Suprapubic skin (tissue), 4 donors: ENCODE data around the gene NPSR1. TPM values are rescaled to one million over a fixed set of nuclear protein-coding genes. Genes with fewer than 3 reads are reported as not detected.

Source experiments
- DNase-seq, 2 donors: peaks; one replicate each; pipeline ENCODE4 v3.0.0-alpha.2; 2019; ENCODE audit warnings: low spot score in 2 of 2
- H3K27ac ChIP-seq: fragments of 200-600 bp; sonication (generic); one replicate; pipeline ENCODE4 v1.5.1; 2019
- H3K27me3 ChIP-seq: fragments of 200-600 bp; sonication (generic); one replicate; pipeline ENCODE4 v1.5.1; 2019
- H3K36me3 ChIP-seq: fragments of 200-600 bp; sonication (generic); one replicate; pipeline ENCODE4 v1.5.1; 2019
- H3K4me1 ChIP-seq: fragments of 200-600 bp; sonication (generic); one replicate; pipeline ENCODE4 v1.5.1; 2019
- H3K4me3 ChIP-seq: fragments of 200-600 bp; sonication (generic); one replicate; pipeline ENCODE4 v1.5.1; 2019; ENCODE audit warnings: mild to moderate bottlenecking
- H3K9me3 ChIP-seq: fragments of 200-600 bp; sonication (generic); one replicate; pipeline ENCODE4 v1.5.1; 2019
- EP300 ChIP-seq: sonication (generic); formaldehyde crosslinking; IDR thresholded peaks from one replicate; pipeline ENCODE4 v1.6.1; 2017; ENCODE audit warnings: antibody characterized with exemption
- POLR2A ChIP-seq, 2 donors: fragments of 450-650 bp; IDR thresholded peaks; one replicate each; pipeline ENCODE4 v1.6.1; 2017; ENCODE audit warnings: antibody characterized with exemption in 2 of 2, mild to moderate bottlenecking in 2 of 2, moderate library complexity in 2 of 2
- POLR2AphosphoS5 ChIP-seq, 3 donors: sonication (generic); formaldehyde crosslinking; IDR thresholded peaks; one replicate each; pipeline ENCODE4 v1.6.1; 2017; ENCODE audit warnings: antibody characterized with exemption in 3 of 3
- WGBS: methylation state at CpG from one replicate; pipeline ENCODE4 v1.1.5; 2018; 5-methylcytosine and 5-hydroxymethylcytosine counted together
- total RNA-seq, 4 donors: library from RNA; depleted of rRNA; stranded (reverse); fragments of >200 nt; gene quantifications; one replicate each; pipeline ENCODE4 v1.1.0, GENCODE V29; 2016
- TF ChIP-seq, protein P1 (sequence below), 2 donors: fragments of 200-600 bp in 1 of 2; fragments of 450-650 bp in 1 of 2; sonication (generic) in 1 of 2; IDR thresholded peaks; one replicate each; pipeline ENCODE4 v1.5.1; 2016 to 2019; ENCODE audit warnings: antibody characterized with exemption in 2 of 2, mild to moderate bottlenecking in 1 of 2, moderate library complexity in 1 of 2

Gene NPSR1
- total RNA-seq, 4 donors from 2014 or later: not detected

DNA sequence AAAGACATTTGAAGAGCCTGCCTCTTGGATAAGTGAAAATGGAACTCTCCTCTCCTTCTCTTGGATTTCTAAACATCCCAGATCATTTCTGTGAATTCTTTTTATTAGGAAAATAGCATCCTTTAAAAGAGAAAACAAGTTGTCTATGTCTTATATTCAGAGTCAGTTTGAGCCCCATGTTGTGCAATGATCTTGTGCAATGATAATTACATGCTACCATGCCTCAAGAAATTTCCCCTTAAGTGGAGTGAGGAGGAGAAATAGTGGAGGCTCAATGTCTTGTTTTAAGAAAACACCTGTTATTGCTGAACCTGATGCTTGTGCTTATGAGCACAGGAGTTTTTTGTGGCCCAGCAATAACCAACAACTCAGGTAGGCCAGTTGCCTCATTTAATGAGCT is 103.6 kb downstream of the NPSR1 start:
- H3K4me1 ChIP-seq: no peaks in the 10 kb centered on the region
- no peaks in the 10 kb centered on the region for H3K27me3 ChIP-seq
- no peak for DNase-seq
- H3K9me3 ChIP-seq: no peaks in the 10 kb centered on the region
- H3K27ac ChIP-seq: no peak overlapping the region
- no peak overlapping the region for H3K4me3 ChIP-seq
- no peak for TF ChIP-seq POLR2A (IDR thresholded peaks at IDR 0.05)
- TF ChIP-seq EP300: no peak
- TF ChIP-seq, protein P1, sequence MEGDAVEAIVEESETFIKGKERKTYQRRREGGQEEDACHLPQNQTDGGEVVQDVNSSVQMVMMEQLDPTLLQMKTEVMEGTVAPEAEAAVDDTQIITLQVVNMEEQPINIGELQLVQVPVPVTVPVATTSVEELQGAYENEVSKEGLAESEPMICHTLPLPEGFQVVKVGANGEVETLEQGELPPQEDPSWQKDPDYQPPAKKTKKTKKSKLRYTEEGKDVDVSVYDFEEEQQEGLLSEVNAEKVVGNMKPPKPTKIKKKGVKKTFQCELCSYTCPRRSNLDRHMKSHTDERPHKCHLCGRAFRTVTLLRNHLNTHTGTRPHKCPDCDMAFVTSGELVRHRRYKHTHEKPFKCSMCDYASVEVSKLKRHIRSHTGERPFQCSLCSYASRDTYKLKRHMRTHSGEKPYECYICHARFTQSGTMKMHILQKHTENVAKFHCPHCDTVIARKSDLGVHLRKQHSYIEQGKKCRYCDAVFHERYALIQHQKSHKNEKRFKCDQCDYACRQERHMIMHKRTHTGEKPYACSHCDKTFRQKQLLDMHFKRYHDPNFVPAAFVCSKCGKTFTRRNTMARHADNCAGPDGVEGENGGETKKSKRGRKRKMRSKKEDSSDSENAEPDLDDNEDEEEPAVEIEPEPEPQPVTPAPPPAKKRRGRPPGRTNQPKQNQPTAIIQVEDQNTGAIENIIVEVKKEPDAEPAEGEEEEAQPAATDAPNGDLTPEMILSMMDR (IDR thresholded peaks at IDR 0.05): no peak
- no peak for TF ChIP-seq POLR2AphosphoS5 (IDR thresholded peaks at IDR 0.05)
- H3K36me3 ChIP-seq: no peaks in the 10 kb centered on the region

DNA sequence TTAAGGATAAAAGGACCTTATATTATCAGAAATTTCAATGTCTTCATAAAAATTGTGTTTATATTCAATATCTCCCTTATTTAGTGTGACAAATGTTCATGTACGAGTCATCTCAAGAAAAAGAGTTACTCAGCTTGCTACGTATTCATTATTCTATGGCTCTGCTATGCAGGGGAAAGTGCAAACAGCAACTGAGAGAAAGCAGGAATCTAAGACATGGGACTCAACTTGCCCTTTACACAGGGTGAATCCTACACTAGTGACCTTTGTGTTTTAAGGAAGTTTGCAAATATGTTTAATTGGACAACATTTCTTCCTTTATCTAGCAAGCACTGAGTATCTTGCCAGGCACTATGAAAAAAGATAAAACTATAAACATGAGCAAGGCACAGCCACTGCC is 104.7 kb downstream of the NPSR1 start:
- H3K9me3 ChIP-seq: no peaks in the 10 kb centered on the region
- 58% methylated on average over 2 of the region's 2 CpGs for WGBS
- no peaks in the 10 kb centered on the region for H3K36me3 ChIP-seq
- TF ChIP-seq EP300 (no peak), POLR2A (IDR thresholded peaks at IDR 0.05) (no peak), POLR2AphosphoS5 (IDR thresholded peaks at IDR 0.05) (no peak)
- TF ChIP-seq, protein P1 (IDR thresholded peaks at IDR 0.05): no peak
- H3K27me3 ChIP-seq: no peaks in the 10 kb centered on the region
- no peak overlapping the region for H3K4me3 ChIP-seq
- H3K27ac ChIP-seq: no peak overlapping the region
- H3K4me1 ChIP-seq: no peaks in the 10 kb centered on the region
- no peak for DNase-seq

DNA sequence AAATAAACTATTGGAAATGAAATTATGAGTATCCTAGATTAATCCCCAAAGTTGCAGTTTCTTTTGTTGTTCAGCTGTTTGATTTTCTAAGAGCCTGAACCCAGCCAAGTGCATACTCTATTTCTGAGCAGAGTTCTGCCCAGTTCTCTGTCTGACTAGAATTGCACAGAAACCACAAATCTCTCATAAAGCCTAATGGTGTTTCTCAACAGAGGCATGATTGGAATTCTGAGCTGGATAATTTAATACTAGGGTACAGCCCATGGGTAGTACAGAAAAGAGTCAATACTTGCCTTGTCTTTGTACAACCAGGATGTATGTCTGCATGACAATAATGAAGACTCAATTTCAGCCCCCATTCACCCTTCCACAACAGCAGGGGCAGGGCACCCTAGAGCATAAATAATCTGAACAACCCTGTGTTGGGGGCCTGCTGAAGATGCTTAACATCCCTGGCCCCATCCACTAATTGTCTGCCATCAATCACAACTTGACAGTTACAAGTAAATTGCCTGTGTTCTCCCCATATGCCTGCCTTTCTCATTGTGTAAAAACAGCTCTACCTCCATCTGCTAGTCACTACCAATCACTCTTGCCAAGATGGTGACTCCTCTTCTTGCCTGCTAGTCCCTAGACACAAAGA is 114.4 kb downstream of the NPSR1 start:
- H3K27ac ChIP-seq: no peak overlapping the region
- TF ChIP-seq EP300 (no peak), POLR2A (IDR thresholded peaks at IDR 0.05) (no peak), POLR2AphosphoS5 (IDR thresholded peaks at IDR 0.05) (no peak)
- TF ChIP-seq, protein P1 (IDR thresholded peaks at IDR 0.05): no peak
- no peaks in the 10 kb centered on the region for H3K27me3 ChIP-seq
- H3K4me3 ChIP-seq: no peak overlapping the region
- DNase-seq: no peak
- no peaks in the 10 kb centered on the region for H3K36me3 ChIP-seq
- no peaks in the 10 kb centered on the region for H3K4me1 ChIP-seq
- H3K9me3 ChIP-seq: no peaks in the 10 kb centered on the region

DNA sequence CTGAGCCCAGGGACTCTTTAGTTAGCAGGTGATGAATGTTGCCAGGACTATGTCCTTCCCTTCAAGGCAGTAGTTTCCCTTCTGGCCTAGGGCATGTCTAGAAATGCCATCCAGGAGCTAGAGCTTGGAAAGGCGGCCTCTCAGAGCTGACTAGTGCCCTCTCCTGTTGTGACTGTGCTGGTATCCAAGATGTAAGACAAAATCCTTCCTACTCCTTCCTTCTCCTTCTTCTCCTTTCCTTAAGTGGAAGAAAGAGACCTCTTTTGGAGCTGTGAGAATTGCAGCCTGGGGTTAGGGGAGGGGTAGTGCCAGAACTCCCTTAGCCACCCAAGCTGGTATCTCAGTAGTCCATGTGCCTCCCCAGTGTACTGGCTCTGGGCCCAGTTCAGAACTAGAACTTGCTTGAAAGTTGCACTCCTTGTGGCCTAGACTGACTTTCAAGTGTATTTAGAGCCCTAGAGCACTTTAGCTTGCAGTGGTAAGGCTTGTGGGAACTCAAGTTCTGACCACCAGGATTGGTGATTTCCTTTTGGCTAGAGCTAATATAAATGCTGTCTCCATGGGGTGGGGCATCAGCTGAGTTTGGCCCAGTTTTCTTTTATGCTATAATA is 118.8 kb downstream of the NPSR1 start:
- 73% methylated on average over 1 of the region's 1 CpG for WGBS

DNA sequence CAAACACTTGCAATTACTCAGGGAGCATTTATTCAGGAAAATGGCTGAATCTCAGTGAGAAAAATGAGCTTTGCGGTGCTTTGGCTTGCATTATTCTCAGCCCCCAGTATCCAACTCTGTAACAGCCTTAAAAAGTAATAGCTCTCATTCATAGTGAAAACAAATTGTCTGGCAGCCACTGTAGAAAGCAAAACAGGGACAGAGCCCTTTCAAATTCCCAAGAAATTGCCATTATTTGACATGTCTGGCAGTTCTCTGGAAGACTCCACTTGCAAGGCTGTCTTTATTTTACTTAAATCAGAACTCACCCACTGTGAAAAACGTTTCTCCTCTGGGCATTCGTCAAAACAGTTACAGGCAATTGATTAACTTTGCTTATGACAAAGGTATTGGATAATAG is 122.5 kb downstream of the NPSR1 start:
- TF ChIP-seq, protein P1 (IDR thresholded peaks at IDR 0.05): no peak
- no peak for TF ChIP-seq EP300
- Histone ChIP-seq H3K36me3 (no peaks in the 10 kb centered on the region), H3K4me1 (no peaks in the 10 kb centered on the region), H3K27me3 (no peaks in the 10 kb centered on the region), H3K9me3 (peaks cover 17% of the 10 kb centered on the region), H3K4me3 (no peak overlapping the region), H3K27ac (no peak overlapping the region)
- DNase-seq: no peak
- 70% methylated on average over 3 of the region's 3 CpGs for WGBS

More for the DNA sequence above, 118.8 kb downstream of the NPSR1 start:
- Histone ChIP-seq H3K4me3 (no peak overlapping the region), H3K4me1 (no peaks in the 10 kb centered on the region), H3K9me3 (peaks cover 6% of the 10 kb centered on the region), H3K27ac (no peak overlapping the region), H3K27me3 (no peaks in the 10 kb centered on the region), H3K36me3 (no peaks in the 10 kb centered on the region)
- DNase-seq: no peak
- TF ChIP-seq POLR2A (IDR thresholded peaks at IDR 0.05): no peak
- no peak for TF ChIP-seq EP300
- no peak for TF ChIP-seq POLR2AphosphoS5 (IDR thresholded peaks at IDR 0.05)
